ENCODE data around the gene FOSL2.

Gene FOSL2

DNA sequence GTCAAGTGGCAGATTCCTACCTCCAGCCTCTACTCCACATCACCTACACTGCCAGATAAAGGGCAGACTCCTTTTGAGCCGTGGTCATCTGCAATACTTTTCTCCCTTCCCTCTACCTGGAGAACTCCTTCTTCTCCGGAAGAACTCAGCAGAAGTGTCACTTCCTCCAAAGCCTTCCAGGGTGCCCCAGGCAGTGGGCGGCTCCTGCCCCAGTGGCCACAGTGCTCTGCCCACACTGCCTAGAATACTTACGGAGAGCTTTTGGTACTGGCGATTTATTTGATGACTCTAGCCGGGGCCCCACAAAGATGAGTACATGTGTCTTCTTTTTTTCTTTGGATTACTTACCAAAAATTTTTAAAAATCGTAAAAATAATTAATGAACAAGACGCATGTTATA is 39.7 kb downstream of the FOSL2 start:
- DNase-seq (ENCODE audit: low read depth, low spot score) = no peak

DNA sequence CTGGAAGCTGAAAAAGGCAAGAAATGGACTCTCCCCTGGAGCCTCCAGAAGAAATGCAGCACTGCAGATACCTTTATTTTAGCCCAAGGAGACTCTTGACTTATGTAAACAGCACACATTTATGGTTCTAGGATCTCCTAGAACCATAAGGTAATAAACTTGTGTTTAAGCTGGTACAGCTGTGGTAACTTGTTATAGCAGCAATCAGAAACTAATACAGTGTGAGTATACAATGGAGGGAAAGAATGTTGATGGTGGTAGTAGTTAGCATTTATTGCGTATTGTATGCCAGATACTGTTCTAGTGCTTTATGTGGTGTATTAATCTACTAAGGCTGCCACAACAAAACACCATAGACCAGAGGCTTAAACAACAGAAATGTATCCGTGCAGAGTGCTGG is 40.6 kb downstream of the FOSL2 start:
- DNase-seq (ENCODE audit: low read depth, low spot score) = no peak

DNA sequence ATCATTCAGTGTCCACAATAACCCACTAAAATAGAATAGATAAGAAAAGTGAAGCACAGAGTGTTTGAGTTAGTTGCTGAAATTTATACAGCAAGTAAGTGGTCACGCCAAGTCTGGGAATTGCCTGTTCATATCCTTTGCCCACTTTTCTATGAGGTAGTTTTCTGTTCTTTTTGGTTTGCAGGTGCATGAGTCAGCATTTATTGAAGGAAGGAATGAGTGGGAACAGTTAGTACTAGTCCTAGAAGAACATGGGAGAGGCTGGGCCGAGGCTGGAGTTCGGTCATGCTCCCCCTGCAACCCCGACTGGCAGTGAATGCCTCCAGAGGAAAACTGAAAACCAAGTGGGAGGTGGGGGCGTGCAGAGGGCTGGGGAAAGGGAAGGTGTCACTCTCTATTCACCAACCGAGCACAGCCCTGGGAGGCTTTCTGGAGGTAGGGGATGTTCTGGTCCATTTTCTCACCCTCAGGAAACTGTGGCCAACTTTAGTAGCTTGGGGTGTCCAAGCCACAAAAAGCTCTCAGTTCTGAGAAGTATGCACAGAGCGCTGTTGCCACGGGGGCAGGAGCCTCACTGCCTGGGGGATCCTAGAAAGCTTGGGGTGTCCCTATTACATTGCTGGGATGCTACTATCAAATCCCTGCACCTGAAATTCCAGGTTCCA is 41.4 kb downstream of the FOSL2 start:
- DNase-seq (ENCODE audit: low read depth, low spot score) = no peak

DNA sequence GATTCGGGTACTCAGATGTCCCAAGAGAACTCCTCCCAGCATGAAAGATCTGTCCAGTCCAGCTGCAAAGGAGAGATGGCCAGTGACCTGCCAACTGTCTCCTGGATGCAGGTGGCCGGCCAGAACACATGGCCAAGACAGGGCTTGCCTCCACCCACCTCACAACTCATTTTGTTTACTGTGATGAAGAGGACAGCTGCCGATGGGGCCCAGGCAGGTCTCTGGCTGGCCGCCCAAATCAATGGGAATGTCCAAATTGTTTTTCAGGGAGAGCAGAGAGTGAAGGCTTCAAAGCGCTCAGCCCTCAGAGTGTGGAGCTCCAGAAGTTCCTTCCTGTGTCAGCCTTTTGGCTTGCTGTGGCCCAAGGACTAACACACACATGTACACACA is 41.9 kb downstream of the FOSL2 start:
- DNase-seq (ENCODE audit: low read depth, low spot score) = no peak

DNA sequence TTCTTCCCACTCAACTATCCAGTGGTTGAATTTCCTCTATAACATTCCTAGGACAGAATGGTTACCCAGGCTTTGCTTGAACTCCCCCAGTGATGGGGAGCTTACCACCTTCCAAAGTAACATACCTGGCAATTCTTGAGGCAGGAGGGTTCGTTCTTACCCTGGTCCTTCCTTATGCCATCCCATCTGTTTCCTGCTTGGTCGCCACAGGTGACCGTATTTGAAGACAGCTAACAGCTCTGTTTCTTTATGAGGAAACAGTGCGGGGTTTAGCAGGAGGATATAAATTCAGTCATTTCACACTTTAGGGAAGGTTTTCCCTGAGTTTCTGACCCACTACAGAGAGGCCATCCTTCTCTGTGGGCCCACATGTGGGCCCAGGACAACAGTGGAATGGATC is 42.6 kb downstream of the FOSL2 start:
- DNase-seq (ENCODE audit: low read depth, low spot score) = no peak

DNA sequence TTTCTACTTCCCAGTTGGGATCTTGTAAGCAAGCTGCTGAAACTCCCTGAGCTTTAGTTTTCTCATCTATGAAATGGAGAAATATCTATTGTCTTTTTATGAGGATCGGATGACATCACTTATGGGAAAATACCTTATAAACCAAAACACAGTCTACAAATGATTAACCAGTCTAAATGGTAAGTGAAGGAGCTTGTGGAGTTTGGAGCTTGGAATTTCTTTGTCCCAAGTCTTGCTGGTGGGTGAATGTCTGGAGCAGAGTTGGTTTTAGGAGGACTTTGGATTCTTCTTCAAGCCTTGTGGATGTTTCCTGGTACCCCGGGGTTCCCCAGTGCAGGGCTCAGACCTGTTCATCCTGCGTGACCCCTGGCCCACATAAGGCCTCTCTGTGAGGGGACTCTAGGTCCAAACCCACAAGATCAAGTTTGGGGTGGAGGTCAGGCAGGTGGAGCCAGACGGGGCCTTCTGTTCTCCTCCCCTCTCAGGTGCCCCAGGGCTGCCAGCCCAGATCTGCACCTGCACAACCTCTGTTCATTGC is 43.2 kb downstream of the FOSL2 start:
- DNase-seq (ENCODE audit: low read depth, low spot score) = no peak

DNA sequence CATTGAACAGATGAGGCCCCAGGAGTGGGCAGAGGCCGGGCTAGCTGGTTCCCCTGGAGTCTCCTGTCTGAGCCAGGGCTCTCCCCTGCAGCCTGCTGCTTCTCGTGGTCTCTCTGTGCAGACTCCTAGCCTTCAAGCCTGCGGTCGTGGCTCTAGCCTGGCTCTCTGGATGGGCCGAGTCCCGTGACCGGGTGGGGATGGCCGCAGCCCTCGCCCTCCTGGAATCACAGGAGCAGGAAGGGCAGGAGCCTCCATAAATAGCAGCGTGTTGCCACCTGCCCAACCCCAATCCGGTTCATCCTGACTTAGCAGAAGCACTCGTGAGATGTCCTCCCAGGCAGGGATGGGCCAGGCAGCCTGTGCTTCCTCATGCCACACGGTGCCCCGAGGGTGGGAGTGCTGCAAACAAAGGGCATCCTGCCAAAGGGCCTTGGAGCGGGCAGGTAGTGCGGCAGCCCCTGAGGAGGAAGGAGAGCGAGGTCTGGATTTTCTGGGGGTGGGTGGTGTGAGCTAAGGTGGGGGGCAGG is 43.9 kb downstream of the FOSL2 start:
- DNase-seq (ENCODE audit: low read depth, low spot score) = no peak

DNA sequence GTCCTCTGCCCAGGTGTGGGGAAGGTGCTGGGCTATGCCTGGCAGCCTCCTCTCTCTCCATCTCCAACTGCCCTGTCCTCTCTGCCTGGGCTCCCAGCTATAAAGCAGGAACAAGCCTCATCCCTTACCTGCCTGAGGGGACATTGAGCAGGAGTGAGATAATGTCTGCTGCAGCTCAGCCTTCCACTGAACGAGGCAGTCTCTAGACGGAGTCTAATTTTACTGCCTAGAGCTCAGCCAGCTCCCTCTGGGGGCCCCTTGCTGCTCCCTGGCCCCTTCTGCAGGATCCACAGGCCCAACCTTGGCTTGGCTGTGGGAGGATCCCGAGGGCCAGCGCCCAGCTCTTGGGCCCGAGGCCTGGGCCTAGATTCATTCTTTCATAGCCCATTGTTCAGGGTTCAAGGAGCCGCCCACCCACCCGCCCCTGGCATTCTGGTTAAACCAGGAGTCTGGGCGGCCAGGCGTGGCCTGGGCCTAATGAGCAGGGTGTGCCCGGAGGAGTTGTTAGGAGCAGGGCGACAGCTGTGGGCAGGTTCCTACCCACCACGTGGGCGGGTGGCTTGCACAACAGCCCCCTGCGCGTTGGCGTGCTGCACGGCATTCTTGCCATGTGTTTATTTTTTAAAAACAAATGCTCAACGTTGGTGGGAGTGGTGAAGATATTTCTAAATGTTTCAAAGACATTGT is 44.6 kb downstream of the FOSL2 start:
- no peak for DNase-seq (ENCODE audit: low read depth, low spot score)

DNA sequence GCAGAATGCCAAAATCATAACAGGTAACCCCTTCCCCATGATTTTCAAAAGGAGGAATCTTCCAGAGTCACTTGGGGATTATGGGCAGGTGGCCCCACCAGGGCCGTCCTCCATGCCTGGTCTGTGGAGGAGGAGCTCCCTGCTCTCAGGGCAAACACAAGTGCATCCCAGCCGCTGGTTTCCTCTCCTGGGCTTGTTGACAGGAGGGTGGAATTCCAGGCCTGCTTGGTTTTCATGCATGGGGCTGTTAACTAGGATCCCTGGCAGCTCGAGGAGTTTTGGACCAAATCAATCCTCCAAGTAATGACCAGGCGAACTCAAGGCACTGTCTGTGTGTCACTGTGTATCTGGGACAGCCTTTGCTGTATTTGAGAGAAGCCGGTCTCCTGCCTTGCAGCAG is 45.3 kb downstream of the FOSL2 start:
- no peak for DNase-seq (ENCODE audit: low read depth, low spot score)

DNA sequence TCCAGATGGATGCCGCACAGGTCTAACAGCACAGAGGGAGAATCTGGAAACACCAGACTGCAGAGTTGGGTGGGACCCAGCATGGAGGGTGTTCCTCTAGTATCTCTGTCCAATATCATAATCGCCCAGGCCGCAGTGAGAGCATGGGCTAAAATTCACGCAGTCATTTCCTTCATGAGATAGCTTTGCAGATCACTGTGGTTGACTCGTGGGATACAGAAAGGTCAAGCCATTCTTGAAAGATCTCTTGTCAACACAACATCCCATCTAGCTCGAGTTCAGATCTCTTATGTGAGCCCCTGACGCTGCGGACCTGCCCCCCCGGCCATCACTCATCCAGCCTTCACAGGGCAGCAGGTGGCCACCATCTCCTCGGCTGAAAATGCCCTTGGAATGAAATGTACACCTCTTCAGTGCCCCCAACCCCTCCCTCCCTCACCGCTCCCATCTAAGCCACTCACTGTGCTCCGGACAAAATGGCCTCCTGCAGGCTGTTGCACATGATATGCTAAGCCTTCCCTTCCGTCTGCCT is 45.9 kb downstream of the FOSL2 start:
- no peak for DNase-seq (ENCODE audit: low read depth, low spot score)

DNA sequence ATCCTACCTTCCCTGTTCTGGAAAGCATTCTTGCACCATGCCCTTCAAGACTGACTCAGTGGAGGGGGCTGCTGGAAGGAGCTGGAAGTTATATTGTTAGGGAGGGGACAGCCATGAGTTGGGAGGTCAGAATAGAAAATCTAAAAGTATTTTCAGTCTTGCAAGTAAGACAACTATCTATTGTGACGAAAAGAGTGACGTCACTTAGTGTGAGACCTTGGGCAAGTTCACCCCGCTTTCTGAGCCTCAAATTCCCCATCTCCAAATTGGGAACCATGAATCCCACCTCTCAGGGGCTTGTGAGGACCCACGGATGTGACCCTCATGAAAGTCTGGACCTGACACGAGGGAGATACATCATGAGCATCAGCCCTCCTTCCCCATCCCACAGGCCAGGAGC is 46.5 kb downstream of the FOSL2 start:
- DNase-seq (ENCODE audit: low read depth, low spot score) = no peak

DNA sequence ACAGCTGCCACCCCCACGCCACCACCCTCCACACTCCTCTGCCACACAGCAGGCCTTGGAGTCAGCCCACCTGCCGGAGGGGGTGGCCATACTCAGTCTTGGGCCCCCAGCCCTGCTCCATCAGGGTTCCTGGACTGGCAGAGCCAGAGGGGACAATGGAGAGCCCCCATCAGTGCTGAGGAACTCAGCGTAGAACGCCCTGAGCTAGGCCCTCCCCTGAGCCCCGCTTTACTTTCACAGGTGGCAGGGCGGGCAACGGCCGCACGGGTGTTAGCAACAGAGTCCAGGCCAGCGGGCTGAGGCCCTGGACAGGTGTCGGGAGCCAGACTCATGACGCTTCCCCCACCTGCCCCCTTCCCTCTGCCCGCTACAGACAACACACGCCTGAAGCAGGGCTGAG is 47.1 kb downstream of the FOSL2 start:
- DNase-seq (ENCODE audit: low read depth, low spot score) = no peak

DNA sequence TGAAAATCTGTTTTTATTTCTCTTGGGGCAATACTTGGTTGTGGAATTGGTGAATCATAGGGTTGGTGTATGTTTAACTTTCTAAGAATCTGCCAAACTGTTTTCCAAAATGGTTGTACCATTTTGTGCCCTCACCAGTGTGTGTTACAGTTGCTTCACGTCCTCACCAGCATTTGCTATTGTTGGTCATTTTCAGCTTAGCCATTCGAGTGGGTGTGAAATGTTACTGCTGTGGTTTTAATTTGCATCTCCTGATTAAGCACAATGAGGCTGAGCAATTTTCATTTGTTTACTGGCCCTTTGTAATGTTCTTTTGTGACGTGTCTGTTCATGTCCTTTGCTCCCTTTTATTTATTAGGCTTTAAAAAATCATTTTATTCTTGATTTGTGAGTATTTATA is 49.7 kb downstream of the FOSL2 start:
- no peak for DNase-seq (ENCODE audit: low read depth, low spot score)

DNA sequence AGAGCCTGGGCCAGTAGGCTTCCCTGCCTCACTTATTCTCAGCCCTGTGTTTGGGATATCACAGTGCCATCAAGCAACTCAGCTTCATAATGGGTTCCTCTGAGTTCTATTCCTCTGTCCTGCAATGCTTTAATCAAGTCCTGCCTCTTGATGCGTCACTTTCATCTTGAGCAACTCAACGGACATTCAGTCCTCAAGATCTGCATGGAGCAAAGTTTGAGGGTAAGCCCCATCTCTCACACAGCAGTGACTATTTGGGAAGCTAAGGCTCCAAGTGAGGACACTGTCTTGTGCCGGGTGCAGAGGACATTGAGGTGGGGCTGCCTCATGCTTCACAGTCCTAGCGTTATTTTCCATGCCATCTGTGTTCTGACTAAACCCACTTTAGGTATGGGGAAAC is 52.3 kb downstream of the FOSL2 start:
- DNase-seq (ENCODE audit: low read depth, low spot score) = no peak

DNA sequence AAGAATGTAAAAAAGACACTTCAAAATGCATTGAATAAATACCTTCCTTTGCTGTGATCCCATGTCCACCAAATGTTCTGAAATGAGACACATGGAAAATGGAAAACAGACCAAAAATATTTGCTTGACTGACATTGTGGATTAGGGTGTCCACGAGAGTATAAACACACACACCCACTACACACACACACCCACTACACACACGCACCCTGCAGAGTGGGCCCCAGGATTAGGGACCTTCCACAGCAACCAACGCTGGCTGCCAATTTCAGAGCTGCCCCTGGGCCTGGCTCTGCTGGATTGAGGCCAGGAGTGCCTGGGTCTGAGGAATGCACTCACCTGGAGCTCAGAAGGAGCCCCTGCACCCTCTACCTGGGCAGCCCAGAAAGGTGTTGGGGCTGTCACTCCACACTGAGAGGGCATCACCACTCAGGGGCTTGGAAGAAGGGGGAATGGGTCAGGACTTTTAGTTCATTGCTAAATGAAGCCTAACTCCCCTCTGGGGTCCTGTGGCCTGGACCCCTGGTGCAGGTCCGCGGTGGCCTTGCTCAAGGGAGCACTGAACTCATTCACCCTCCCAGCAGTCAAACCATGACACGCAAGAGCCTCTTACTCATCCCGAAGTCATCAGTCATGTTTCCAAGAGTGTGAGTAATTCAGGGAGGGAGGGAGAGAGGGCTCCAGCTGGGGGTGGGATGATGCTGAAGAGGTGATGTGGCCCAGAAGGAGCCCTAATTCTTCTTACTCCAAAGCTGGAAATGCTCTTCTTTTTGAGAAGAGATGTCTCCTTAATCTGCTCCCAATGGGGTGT is 53.0 kb downstream of the FOSL2 start:
- peak; percentile 62 for DNase-seq (ENCODE audit: low read depth, low spot score)

DNA sequence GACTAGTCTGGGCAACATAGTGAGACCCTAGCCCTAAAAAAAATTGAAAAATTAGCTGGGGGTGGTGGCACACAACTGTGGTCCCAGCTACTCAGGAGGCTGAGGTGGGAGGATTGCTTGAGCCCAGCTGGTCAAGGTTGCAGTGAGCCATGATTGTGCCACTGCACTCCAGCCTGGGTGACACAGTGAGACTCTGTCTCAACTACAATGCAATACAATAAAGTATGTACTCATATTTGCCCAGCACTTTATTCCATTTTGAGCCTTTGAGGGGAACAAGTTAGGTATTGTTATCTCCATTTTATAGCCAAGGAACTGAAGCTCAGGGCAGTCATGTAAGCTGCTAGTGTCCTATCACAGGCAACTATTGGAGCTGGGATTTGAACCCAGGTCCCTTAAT is 53.9 kb downstream of the FOSL2 start:
- DNase-seq (ENCODE audit: low read depth, low spot score) = no peak

DNA sequence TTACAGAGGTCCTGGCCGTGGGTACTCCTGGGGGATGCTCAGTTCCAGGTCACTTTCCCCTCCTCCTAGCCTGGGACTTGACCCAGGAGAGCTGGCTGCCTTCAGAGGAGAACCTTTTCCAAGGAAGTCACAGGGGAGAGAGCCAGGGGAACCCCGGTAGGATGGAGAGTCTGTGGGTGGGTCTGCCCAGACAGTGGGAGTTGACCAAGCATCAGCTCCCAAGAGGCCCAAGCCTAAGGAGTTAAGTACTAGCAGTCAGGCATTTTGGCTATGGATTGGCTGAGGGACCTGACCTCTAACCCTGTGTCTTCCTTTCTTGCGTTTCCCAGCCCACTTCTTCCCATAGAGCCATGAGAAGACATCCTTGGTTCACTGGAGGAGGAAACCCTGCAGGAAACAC is 54.4 kb downstream of the FOSL2 start:
- no peak for DNase-seq (ENCODE audit: low read depth, low spot score)

DNA sequence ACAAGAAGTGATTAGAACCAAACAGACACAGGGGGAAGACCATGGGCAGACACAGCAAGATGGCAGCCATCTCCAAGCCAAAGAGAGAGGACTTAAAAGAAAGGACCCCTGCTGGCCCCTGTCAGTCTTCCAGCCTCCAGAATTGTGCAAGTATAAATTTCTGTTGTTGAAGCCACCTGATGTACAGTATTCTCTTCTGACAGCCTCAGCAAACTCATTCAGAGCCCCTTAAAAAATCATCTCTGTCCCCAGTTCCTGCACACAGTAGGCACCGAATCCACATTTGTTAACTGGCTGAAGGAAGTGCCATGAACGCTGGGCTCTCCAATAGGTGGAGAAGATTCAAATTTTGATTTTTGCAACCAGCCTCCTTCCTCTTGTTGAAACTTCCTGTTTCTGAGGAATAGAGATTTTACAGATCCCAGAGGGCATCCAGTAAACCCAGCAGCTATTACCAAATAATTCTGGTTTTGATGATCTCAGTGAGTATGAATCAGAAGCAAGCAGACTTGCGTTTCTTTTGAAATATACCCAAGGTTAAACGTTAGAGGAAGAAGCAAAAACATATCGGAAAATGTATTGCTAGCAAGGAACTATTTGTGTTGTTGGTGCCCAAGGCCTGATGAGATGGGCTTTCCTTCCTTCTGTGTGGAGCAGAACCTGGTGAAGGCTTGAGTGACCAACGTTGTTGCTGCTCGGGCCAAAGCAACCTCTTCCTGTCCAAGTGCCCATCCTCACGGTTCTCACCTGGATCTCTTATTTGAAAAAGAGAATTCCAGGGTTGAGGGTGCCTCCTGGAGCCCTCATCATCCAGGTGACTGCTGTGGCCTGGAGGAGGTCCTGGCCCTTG is 55.5 kb downstream of the FOSL2 start:
- no peak for DNase-seq (ENCODE audit: low read depth, low spot score)

DNA sequence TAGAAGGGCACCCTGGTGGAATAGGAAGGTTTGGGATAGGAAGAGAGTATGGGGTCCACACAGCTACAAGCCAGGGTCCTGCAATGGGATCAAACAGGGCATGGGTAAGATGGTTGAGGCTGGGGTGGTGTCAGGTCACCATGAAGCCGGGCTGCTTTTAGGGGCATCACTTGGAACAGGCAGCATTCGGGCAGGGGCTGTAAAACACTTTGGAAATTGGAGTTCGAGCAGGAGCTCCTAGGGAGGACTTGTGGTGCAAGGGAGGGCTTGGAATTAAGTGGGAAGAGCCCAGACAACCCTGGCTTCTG is 56.1 kb downstream of the FOSL2 start:
- DNase-seq (ENCODE audit: low read depth, low spot score) = no peak

DNA sequence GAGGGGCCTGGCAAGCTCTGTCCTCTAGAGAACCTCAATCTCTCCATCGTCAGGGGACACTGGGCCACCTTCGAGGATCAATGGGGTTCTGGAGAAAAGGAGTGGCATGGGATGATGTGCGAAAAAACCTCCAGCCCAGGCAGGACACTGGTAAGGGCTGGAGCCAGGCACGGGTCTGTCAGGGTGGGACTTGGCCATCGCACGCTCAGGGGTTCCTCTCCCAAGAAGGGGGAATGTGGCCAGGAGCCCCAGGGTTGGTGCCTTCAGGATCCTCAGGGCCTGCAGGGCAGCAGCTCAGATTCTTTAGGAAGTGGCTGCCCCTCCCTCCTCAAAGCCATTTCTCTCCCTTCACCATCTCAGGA is 56.4 kb downstream of the FOSL2 start:
- DNase-seq (ENCODE audit: low read depth, low spot score) = no peak
